ENCODE measurements around the gene HYAL2. TPM values are rescaled to one million over a fixed set of nuclear protein-coding genes. Genes with fewer than 3 reads are reported as not detected.

Gene HYAL2
- total RNA-seq, 1 donor from 2014 or later, result 84.6 TPM

- no peak for DNase-seq (ENCODE audit: low spot score)
Measured at GRCh38 chr3:50330330-50330729, 7.8 kb upstream of the HYAL2 start.

GRCh38 chr3:50327943-50328691 is 5.6 kb upstream of the HYAL2 start, which contains the start of gene TUSC2:
TUSC2 (minus strand) TSS chr3:50328223; CDS start chr3:50328099, 124 bp downstream.
- peak; percentile 98 for DNase-seq (ENCODE audit: low spot score)

GRCh38 chr3:50327129-50327528 is 4.6 kb upstream of the HYAL2 start:
- no peak for DNase-seq (ENCODE audit: low spot score)

- no peak for DNase-seq (ENCODE audit: low spot score)
Measured at GRCh38 chr3:50326182-50326541, 3.6 kb upstream of the HYAL2 start.

- DNase-seq (ENCODE audit: low spot score), result no peak
Measured at GRCh38 chr3:50325497-50326181, 3.1 kb upstream of the HYAL2 start.

- no peak for DNase-seq (ENCODE audit: low spot score)
Measured at GRCh38 chr3:50325113-50325480, 2.6 kb upstream of the HYAL2 start.

GRCh38 chr3:50324351-50325112 is 2.0 kb upstream of the HYAL2 start:
- no peak for DNase-seq (ENCODE audit: low spot score)

- DNase-seq (ENCODE audit: low spot score), result no peak
Measured at GRCh38 chr3:50323614-50324199, 1.2 kb upstream of the HYAL2 start.

GRCh38 chr3:50323092-50323600 is 601 bp upstream of the HYAL2 start:
- DNase-seq (ENCODE audit: low spot score), result no peak

GRCh38 chr3:50322115-50322385 is 495 bp downstream of the HYAL2 start:
- DNase-seq (ENCODE audit: low spot score), result no peak

- DNase-seq (ENCODE audit: low spot score), result peak; percentile 89
Measured at GRCh38 chr3:50321336-50322114, 1.0 kb downstream of the HYAL2 start.

- DNase-seq (ENCODE audit: low spot score), result peak; percentile 74
Measured at GRCh38 chr3:50320853-50321335, 1.7 kb downstream of the HYAL2 start.

- no peak for DNase-seq (ENCODE audit: low spot score)
Measured at GRCh38 chr3:50319894-50320625, 2.5 kb downstream of the HYAL2 start.

GRCh38 chr3:50319181-50319893 is 3.2 kb downstream of the HYAL2 start:
- DNase-seq (ENCODE audit: low spot score), result no peak

GRCh38 chr3:50318615-50319014 is 3.9 kb downstream of the HYAL2 start:
- no peak for DNase-seq (ENCODE audit: low spot score)

- no peak for DNase-seq (ENCODE audit: low spot score)
Measured at GRCh38 chr3:50318163-50318562, 4.4 kb downstream of the HYAL2 start.

- DNase-seq (ENCODE audit: low spot score), result peak; percentile 60
Measured at GRCh38 chr3:50317300-50317699, 5.2 kb downstream of the HYAL2 start.

- DNase-seq (ENCODE audit: low spot score), result peak; percentile 90
Measured at GRCh38 chr3:50316657-50317242, 5.8 kb downstream of the HYAL2 start.

GRCh38 chr3:50314816-50315215 is 7.7 kb downstream of the HYAL2 start:
- DNase-seq (ENCODE audit: low spot score), result no peak

GRCh38 chr3:50314342-50314741 is 8.2 kb downstream of the HYAL2 start:
- DNase-seq (ENCODE audit: low spot score), result no peak
